Activated CD8-positive, alpha-beta T cell treated with anti-CD3 and anti-CD28 coated beads for 36 hours (primary cell): ENCODE measurements around the gene LCE4A. TPM values are rescaled to one million over a fixed set of nuclear protein-coding genes. Genes with fewer than 3 reads are reported as not detected.
"Not testable (repeated sequence)": the region's sequence is repeated elsewhere in the genome, so short reads cannot be mapped to it uniquely, and the experiment has no call there.

Experiments used
- ATAC-seq: fragments of 200-7000 bp; cut with Tn5 transposase; one replicate; pipeline ENCODE4 v1.10.0; 2021; ENCODE audit warnings: mild to moderate bottlenecking, moderate library complexity
- CTCF ChIA-PET: fragments of 350-600 bp; sonication (Branson Sonifier 250); formaldehyde crosslinking; loops from one replicate; lab custom pipeline; 2021; ENCODE audit warnings: antibody characterized with exemption; lab: Charles Lee
- POLR2A ChIA-PET: fragments of 350-600 bp; sonication (Branson Sonifier 250); formaldehyde crosslinking; loops from one replicate; lab custom pipeline; 2021; ENCODE audit warnings: antibody characterized with exemption; lab: Charles Lee
- DNase-seq: peaks from one replicate; pipeline ENCODE4 v3.0.0-alpha.2; 2020
- H3K27ac Mint-ChIP-seq: one replicate; pipeline ENCODE4 v1.8.0; 2021; ENCODE audit warnings: mild to moderate bottlenecking, mixed read lengths
- H3K27me3 Mint-ChIP-seq: one replicate; pipeline ENCODE4 v1.8.0; 2021; ENCODE audit warnings: mixed read lengths
- H3K36me3 Mint-ChIP-seq: one replicate; pipeline ENCODE4 v1.8.0; 2021; ENCODE audit warnings: low read depth, mixed read lengths
- H3K4me1 Mint-ChIP-seq: one replicate; pipeline ENCODE4 v1.8.0; 2021; ENCODE audit warnings: low read depth, mixed read lengths
- H3K4me3 Mint-ChIP-seq: one replicate; pipeline ENCODE4 v1.8.0; 2021; ENCODE audit warnings: mild to moderate bottlenecking, moderate library complexity, mixed read lengths
- H3K9me3 Mint-ChIP-seq: one replicate; pipeline ENCODE4 v1.8.0; 2021; ENCODE audit warnings: mixed read lengths
- intact Hi-C: fragments of 100-400 bp; cut with micrococcal nuclease; formaldehyde crosslinking; loops from one replicate; pipeline ENCODE4 v1.10.0; 2022
- total RNA-seq, 2 experiments: library from RNA; stranded (reverse); gene quantifications; one replicate each; pipeline ENCODE4 v1.2.3, GENCODE V29; 2021
- TF ChIP-seq, protein P1 (sequence below): fragments of 200-600 bp; IDR thresholded peaks from one replicate; pipeline ENCODE4 v1.8.0; 2022; ENCODE audit warnings: antibody characterized with exemption, mild to moderate bottlenecking

The LCE4A gene, protein sequence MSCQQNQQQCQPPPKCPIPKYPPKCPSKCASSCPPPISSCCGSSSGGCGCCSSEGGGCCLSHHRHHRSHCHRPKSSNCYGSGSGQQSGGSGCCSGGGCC
- total RNA-seq = not detected

DNA sequence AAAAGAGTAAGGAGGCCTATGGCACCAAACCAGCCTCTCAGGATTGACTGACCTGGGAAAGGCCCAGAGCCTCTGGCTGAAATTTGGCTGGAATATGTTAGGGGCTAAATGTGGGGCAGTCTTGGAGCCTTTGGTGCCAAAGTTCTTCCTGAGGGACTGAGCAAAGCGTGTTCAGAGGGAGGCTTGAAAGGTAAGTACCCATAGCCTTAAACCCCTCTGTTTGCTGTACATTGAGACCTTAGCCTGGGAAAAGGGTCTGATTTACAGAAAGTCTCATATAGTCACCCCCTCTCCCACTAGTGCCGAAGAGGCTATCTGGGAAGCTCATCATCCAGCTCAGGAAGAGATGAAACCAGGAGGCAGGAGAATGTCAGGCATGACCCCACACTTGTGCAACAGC, at the start of gene LCE4A:
TSS of gene LCE4A (plus strand) at position 301 of the 400 bp plus-strand sequence. CDS start 916 bp downstream, outside the sequence.
- H3K27ac Mint-ChIP-seq = no peak within 1 kb of the TSS
- peaks cover 33% of the 10 kb centered on the region for H3K27me3 Mint-ChIP-seq
- intact Hi-C loops = no loop called here
- DNase-seq (no peak), ATAC-seq (no peak)
- no peaks in the 10 kb centered on the region for H3K4me1 Mint-ChIP-seq
- TF ChIP-seq, protein P1, sequence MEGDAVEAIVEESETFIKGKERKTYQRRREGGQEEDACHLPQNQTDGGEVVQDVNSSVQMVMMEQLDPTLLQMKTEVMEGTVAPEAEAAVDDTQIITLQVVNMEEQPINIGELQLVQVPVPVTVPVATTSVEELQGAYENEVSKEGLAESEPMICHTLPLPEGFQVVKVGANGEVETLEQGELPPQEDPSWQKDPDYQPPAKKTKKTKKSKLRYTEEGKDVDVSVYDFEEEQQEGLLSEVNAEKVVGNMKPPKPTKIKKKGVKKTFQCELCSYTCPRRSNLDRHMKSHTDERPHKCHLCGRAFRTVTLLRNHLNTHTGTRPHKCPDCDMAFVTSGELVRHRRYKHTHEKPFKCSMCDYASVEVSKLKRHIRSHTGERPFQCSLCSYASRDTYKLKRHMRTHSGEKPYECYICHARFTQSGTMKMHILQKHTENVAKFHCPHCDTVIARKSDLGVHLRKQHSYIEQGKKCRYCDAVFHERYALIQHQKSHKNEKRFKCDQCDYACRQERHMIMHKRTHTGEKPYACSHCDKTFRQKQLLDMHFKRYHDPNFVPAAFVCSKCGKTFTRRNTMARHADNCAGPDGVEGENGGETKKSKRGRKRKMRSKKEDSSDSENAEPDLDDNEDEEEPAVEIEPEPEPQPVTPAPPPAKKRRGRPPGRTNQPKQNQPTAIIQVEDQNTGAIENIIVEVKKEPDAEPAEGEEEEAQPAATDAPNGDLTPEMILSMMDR = no peak
- no peaks in the 10 kb centered on the region for H3K36me3 Mint-ChIP-seq
- ChIA-PET CTCF (no interaction called here), POLR2A (no interaction called here)
- H3K4me3 Mint-ChIP-seq = no peak within 1 kb of the TSS
- H3K9me3 Mint-ChIP-seq = peaks cover 5% of the 10 kb centered on the region

GRCh38 chr1:152658649-152659048, 49.3 kb upstream of the LCE4A start:
- DNase-seq = no peak
- CTCF ChIA-PET = no interaction called here
- POLR2A ChIA-PET = no interaction called here
- no peaks in the 10 kb centered on the region for H3K36me3 Mint-ChIP-seq
- H3K27me3 Mint-ChIP-seq = peaks cover 3% of the 10 kb centered on the region
- TF ChIP-seq, protein P1 = no peak
- H3K4me3 Mint-ChIP-seq = no peak overlapping the region
- no peak overlapping the region for H3K27ac Mint-ChIP-seq
- H3K4me1 Mint-ChIP-seq = no peaks in the 10 kb centered on the region
- H3K9me3 Mint-ChIP-seq = no peaks in the 10 kb centered on the region
- intact Hi-C loops = no loop called here
- no peak for ATAC-seq

DNA sequence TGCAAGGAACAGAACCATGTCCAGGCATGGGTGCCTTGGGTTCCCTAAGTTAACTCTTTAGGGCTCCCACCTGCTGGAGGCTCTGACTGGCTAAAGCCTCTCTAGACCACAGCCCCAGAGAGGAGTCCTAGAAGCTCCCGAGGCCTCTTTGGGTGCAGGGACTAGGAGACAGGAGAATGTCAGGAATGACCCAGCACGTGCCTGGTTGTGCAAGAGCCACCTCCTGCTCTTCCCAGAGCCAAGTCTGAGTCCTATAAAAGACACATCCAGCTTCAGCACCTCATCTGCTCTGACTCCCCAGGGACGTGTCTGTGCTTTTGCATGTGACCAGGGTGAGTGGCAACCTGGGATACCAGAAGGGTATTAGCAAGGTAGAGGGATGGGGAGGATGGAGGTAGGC, 44.9 kb upstream of the LCE4A start, which contains the start of gene LCE2D:
TSS of gene LCE2D (plus strand) at position 283 of the 400 bp plus-strand sequence. CDS start 726 bp downstream, outside the sequence.
- POLR2A ChIA-PET = no interaction called here
- no peaks in the 10 kb centered on the region for H3K36me3 Mint-ChIP-seq
- ATAC-seq (no peak), DNase-seq (no peak)
- no peak within 1 kb of the TSS for H3K27ac Mint-ChIP-seq
- CTCF ChIA-PET = no interaction called here
- H3K27me3 Mint-ChIP-seq = peaks cover 3% of the 10 kb centered on the region
- TF ChIP-seq, protein P1 = no peak
- no peak within 1 kb of the TSS for H3K4me3 Mint-ChIP-seq
- H3K9me3 Mint-ChIP-seq = no peaks in the 10 kb centered on the region
- intact Hi-C loops = no loop called here
- H3K4me1 Mint-ChIP-seq = no peaks in the 10 kb centered on the region

DNA sequence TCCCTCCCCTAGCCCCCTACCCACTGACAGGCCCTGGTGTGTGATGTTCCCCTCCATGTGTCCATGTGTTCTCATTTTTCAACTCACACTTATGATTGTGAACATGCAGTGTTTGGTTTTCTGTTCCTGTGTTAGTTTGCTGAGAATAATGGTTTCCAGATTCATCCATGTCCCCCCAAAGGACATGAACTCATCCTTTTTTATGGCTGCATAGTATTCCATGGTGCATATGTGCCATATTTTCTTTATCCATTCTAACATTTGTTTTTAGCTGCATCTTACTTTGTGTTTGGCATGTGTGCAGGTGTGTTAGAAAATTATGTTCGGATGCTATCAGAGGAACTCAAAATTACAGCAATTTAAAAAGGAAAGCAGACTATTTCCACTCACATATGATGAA, 41.8 kb upstream of the LCE4A start:
- intact Hi-C loops, H3K9me3 Mint-ChIP-seq, H3K36me3 Mint-ChIP-seq, CTCF ChIA-PET, H3K4me1 Mint-ChIP-seq, ATAC-seq, DNase-seq, POLR2A ChIA-PET, H3K4me3 Mint-ChIP-seq, H3K27me3 Mint-ChIP-seq, H3K27ac Mint-ChIP-seq: not testable (repeated sequence)

GRCh38 chr1:152667648-152668047, 40.3 kb upstream of the LCE4A start:
- intact Hi-C loops = no loop called here
- TF ChIP-seq, protein P1 = no peak
- H3K4me3 Mint-ChIP-seq = no peak overlapping the region
- POLR2A ChIA-PET = no interaction called here
- H3K4me1 Mint-ChIP-seq = no peaks in the 10 kb centered on the region
- no peaks in the 10 kb centered on the region for H3K36me3 Mint-ChIP-seq
- ATAC-seq (no peak), DNase-seq (no peak)
- no peaks in the 10 kb centered on the region for H3K9me3 Mint-ChIP-seq
- H3K27me3 Mint-ChIP-seq = peaks cover 4% of the 10 kb centered on the region
- H3K27ac Mint-ChIP-seq = no peak overlapping the region
- CTCF ChIA-PET = no interaction called here
